Spleen (tissue), 11 donors: ENCODE measurements around the gene ADGRV1. TPM values are rescaled to one million over a fixed set of nuclear protein-coding genes. Genes with fewer than 3 reads are reported as not detected.
A peak's percentile ranks its signal among the peaks of the same experiment; 100 is the strongest.

Experiments used
- DNase-seq: peaks from one replicate; pipeline ENCODE4 v3.0.0-alpha.2; 2020
- H3K27ac ChIP-seq, 8 donors: fragments of 200-600 bp; sonication (generic) in 7 of 8; 1 replicate in 4 of 8; 2 replicates in 4 of 8; pipeline versions ENCODE4 v1.5.0 to v1.8.0; 2016 to 2021; ENCODE audit warnings: inconsistent platforms in 4 of 8, mild to moderate bottlenecking in 4 of 8, moderate library complexity in 1 of 8
- H3K27me3 ChIP-seq, 7 donors: fragments of 200-600 bp; sonication (generic) in 6 of 7; replicated peaks in 1 of 7; 1 replicate in 4 of 7; 2 replicates in 3 of 7; pipeline versions ENCODE4 v1.5.0 to v1.8.0; 2016 to 2021; ENCODE audit warnings: inconsistent platforms in 3 of 7, mild to moderate bottlenecking in 1 of 7
- H3K36me3 ChIP-seq, 6 donors: fragments of 200-600 bp; sonication (generic) in 5 of 6; 1 replicate in 4 of 6; 2 replicates in 2 of 6; pipeline versions ENCODE4 v1.5.0 to v1.8.0; 2016 to 2021; ENCODE audit warnings: inconsistent platforms in 2 of 6
- H3K4me1 ChIP-seq, 6 donors: fragments of 200-600 bp; sonication (generic) in 5 of 6; 1 replicate in 3 of 6; 2 replicates in 3 of 6; pipeline versions ENCODE4 v1.5.0 to v1.8.0; 2016 to 2021; ENCODE audit warnings: inconsistent platforms in 3 of 6
- H3K4me3 ChIP-seq, 8 donors: fragments of 200-600 bp; sonication (generic) in 7 of 8; 1 replicate in 4 of 8; 2 replicates in 4 of 8; pipeline versions ENCODE4 v1.5.0 to v1.8.0; 2016 to 2021; ENCODE audit warnings: inconsistent platforms in 4 of 8, mild to moderate bottlenecking in 4 of 8, moderate library complexity in 2 of 8
- H3K9me3 ChIP-seq, 8 donors: fragments of 200-600 bp; sonication (generic) in 7 of 8; 1 replicate in 4 of 8; 2 replicates in 4 of 8; pipeline versions ENCODE4 v1.5.0 to v1.8.0; 2016 to 2021; ENCODE audit warnings: inconsistent platforms in 4 of 8
- POLR2A ChIP-seq, 3 donors: fragments of 450-650 bp; IDR thresholded peaks; one replicate each; pipeline ENCODE4 v1.5.1; 2017; ENCODE audit warnings: antibody characterized with exemption in 3 of 3, mild to moderate bottlenecking in 1 of 3
- POLR2AphosphoS5 ChIP-seq, 3 donors: sonication (generic); formaldehyde crosslinking; IDR thresholded peaks; one replicate each; pipeline ENCODE4 v1.5.1; 2017; ENCODE audit warnings: antibody characterized with exemption in 3 of 3
- WGBS, 5 donors: extraction: QIAGEN DNeasy Blood & Tissue Kit in 3 of 5; methylation state at CpG; one replicate each; pipeline versions ENCODE4 v1.1.5 to v1.1.7; 2013 to 2018; 5-methylcytosine and 5-hydroxymethylcytosine counted together
- intact Hi-C: fragments of 100-400 bp; cut with DNase I; formaldehyde crosslinking; loops from one replicate; pipeline ENCODE4 v1.15.0; 2023; ENCODE audit warnings: low total_unique reads
- polyA plus RNA-seq, 3 donors: library from polyadenylated mRNA; stranded (reverse); fragments of 200-250 nt; gene quantifications; one replicate each; pipeline ENCODE4 v1.2.1, GENCODE V29; 2013
- total RNA-seq, 7 donors: library from RNA; depleted of rRNA in 3 of 7; stranded (reverse); fragments of >200 nt in 3 of 7; fragmentation: NEBNext Ultra II Directional in 4 of 7; extraction: Animal tissue kit (Norgen Biotek cat#: 25700) in 4 of 7; gene quantifications; one replicate each; pipeline versions ENCODE4 v1.1.0 to v1.2.1, GENCODE V29; 2016 to 2021
- TF ChIP-seq, protein P1 (sequence below), 11 experiments: fragments of 200-600 bp in 7 of 11; fragments of 450-650 bp in 4 of 11; sonication (generic) in 4 of 11; IDR thresholded peaks in 8 of 11; conservative IDR thresholded peaks in 3 of 11; 1 replicate in 7 of 11; 2 replicates in 4 of 11; pipeline versions ENCODE4 v1.4.0 to v1.8.0; 2016 to 2021; ENCODE audit warnings: antibody characterized with exemption in 11 of 11, inconsistent platforms in 4 of 11, mild to moderate bottlenecking in 1 of 11
- donor health status: healthy with polysubstance abuse.
- donor health status: DM: no; HTN: no; CAD: no; lungs with moderate emphysema.
- donor health status: DM: no; HTN: no; CAD: no.
- donor health status: Bipolar disorder and iron deficiency.
- donor health status: healthy.
- donor health status: DM: no; HTN: no; CAD: no.
- donor health status: DM: yes; HTN: yes; CAD: no.

The ADGRV1 gene
- total and polyA plus RNA-seq, 10 donors, result 0.08 to 0.69 (median 0.28) TPM; not detected in 3

DNA sequence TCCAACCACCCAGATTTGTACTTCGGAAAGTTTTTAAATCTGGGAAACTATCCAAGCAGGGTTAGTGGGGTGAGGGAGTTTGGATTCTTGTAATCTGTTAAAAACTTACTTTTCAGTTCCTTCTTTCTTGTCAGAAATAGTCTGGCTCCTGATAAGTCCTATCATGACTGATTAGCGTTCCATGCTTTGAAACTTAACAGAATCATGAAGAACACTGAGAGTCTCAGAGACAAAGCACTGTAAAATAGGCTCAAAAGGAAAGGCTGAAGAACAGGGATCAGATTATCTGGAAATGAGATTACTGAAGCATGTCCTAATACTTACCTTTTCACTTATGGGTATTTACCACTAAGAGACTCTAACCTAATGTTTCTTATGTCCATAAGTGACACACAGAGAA, 582.1 kb downstream of the ADGRV1 start:
- Histone ChIP-seq H3K9me3 (no peaks in the 10 kb centered on the region), H3K4me1 (peaks cover 0 to 15% (median 1%) of the 10 kb centered on the region in 6 donors), H3K4me3 (no peak overlapping the region), H3K27me3 (no peaks in the 10 kb centered on the region), H3K36me3 (no peaks in the 10 kb centered on the region), H3K27ac (no peak overlapping the region)
- no peak for TF ChIP-seq POLR2AphosphoS5 (IDR thresholded peaks at IDR 0.05)
- TF ChIP-seq POLR2A (IDR thresholded peaks at IDR 0.05), result no peak
- TF ChIP-seq, protein P1, sequence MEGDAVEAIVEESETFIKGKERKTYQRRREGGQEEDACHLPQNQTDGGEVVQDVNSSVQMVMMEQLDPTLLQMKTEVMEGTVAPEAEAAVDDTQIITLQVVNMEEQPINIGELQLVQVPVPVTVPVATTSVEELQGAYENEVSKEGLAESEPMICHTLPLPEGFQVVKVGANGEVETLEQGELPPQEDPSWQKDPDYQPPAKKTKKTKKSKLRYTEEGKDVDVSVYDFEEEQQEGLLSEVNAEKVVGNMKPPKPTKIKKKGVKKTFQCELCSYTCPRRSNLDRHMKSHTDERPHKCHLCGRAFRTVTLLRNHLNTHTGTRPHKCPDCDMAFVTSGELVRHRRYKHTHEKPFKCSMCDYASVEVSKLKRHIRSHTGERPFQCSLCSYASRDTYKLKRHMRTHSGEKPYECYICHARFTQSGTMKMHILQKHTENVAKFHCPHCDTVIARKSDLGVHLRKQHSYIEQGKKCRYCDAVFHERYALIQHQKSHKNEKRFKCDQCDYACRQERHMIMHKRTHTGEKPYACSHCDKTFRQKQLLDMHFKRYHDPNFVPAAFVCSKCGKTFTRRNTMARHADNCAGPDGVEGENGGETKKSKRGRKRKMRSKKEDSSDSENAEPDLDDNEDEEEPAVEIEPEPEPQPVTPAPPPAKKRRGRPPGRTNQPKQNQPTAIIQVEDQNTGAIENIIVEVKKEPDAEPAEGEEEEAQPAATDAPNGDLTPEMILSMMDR (IDR thresholded peaks at IDR 0.05 in 8 of 11, conservative IDR thresholded peaks at IDR 0.05 in 3 of 11), result no peak
- intact Hi-C loops, result no loop called here
- 71 to 78% (median 78%) methylated on average over 2 of the region's 2 CpGs for WGBS, 5 donors
- DNase-seq, result no peak

GRCh38 chr5:91141642-91142041, 583.0 kb downstream of the ADGRV1 start:
- H3K27ac ChIP-seq, result peak overlapping the region in 2 of 8 donors; percentile 12 to 30
- intact Hi-C loops, result no loop called here
- no peaks in the 10 kb centered on the region for H3K9me3 ChIP-seq

DNA sequence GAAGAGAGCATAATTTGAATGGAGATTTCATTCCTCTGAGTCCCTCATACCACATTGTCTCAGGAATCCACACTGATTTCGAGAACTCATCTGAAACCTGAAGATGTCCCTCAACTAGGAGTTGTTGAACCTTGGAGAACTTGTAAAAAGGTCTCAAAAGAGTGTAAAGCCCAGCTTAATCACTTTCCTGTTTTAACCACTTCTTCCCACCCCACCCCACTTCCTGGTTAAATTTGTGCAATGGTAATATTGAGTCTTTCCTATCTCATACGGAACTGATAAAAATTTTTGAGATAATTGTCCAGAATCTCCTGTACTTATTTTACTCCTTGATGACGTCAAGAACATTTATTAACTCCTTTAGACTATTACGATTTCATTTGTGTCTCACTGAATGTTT, 583.8 kb downstream of the ADGRV1 start:
- intact Hi-C loops, result no loop called here
- TF ChIP-seq POLR2AphosphoS5 (IDR thresholded peaks at IDR 0.05), result no peak
- TF ChIP-seq POLR2A (IDR thresholded peaks at IDR 0.05), result no peak
- TF ChIP-seq, protein P1 (IDR thresholded peaks at IDR 0.05 in 8 of 11, conservative IDR thresholded peaks at IDR 0.05 in 3 of 11), result no peak
- WGBS, 5 donors, result 61 to 73% (median 68%) methylated on average over 4 of the region's 4 CpGs
- Histone ChIP-seq H3K27ac (peak overlapping the region in 2 of 8 donors; percentile 12 to 30), H3K27me3 (no peaks in the 10 kb centered on the region), H3K4me1 (peaks cover 0 to 26% (median 1%) of the 10 kb centered on the region in 6 donors), H3K36me3 (no peaks in the 10 kb centered on the region), H3K4me3 (no peak overlapping the region), H3K9me3 (no peaks in the 10 kb centered on the region)
- DNase-seq, result no peak

More at GRCh38 chr5:91141642-91142041, 583.0 kb downstream of the ADGRV1 start:
- Histone ChIP-seq H3K36me3 (no peaks in the 10 kb centered on the region), H3K27me3 (no peaks in the 10 kb centered on the region), H3K4me1 (peaks cover 0 to 24% (median 1%) of the 10 kb centered on the region in 6 donors), H3K4me3 (no peak overlapping the region)
- DNase-seq, result no peak
- WGBS, 5 donors, result 67 to 89% (median 76%) methylated on average over 4 of the region's 4 CpGs
- no peak for TF ChIP-seq POLR2A (IDR thresholded peaks at IDR 0.05)
- TF ChIP-seq, protein P1 (IDR thresholded peaks at IDR 0.05 in 8 of 11, conservative IDR thresholded peaks at IDR 0.05 in 3 of 11), result no peak
- TF ChIP-seq POLR2AphosphoS5 (IDR thresholded peaks at IDR 0.05), result no peak

DNA sequence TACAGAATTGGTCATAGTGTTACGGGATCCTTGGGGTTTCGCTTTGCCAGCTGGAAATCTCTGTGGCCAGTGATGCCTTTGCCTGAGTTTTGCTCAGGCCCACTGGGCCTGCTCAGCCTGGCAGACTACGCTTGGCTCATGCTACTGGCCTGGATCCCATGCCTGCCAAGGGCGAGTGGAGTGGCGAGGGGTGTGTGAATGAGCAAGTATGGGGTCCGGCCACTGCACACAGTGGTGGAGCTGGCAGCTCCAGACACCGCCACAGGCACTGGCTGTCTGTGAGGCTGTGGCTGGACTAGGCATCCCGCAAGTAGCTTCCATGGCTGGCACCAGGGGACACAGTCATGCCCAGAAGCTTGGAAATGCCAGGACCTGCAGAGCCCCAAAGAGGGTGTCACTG, 584.2 kb downstream of the ADGRV1 start:
- H3K4me3 ChIP-seq, result no peak overlapping the region
- no peaks in the 10 kb centered on the region for H3K36me3 ChIP-seq
- intact Hi-C loops, result no loop called here
- TF ChIP-seq, protein P1 (IDR thresholded peaks at IDR 0.05 in 8 of 11, conservative IDR thresholded peaks at IDR 0.05 in 3 of 11), result no peak
- 89 to 99% (median 95%) methylated on average over 8 of the region's 8 CpGs for WGBS, 5 donors
- peak overlapping the region in 1 of 8 donors; percentile 23 for H3K27ac ChIP-seq
- DNase-seq, result no peak
- peaks cover 0 to 26% (median 1%) of the 10 kb centered on the region in 6 donors for H3K4me1 ChIP-seq
- H3K27me3 ChIP-seq, result no peaks in the 10 kb centered on the region
- no peaks in the 10 kb centered on the region for H3K9me3 ChIP-seq
